ENCODE results near the gene VMP1. TPM values are rescaled to one million over a fixed set of nuclear protein-coding genes. Genes with fewer than 3 reads are reported as not detected.

Gene VMP1
- total and polyA plus RNA-seq, 2 of the 13 experiments (the other 11 are each of a cell fraction or from before 2014, with no cell fraction given), result 186 to 271 TPM

DNA sequence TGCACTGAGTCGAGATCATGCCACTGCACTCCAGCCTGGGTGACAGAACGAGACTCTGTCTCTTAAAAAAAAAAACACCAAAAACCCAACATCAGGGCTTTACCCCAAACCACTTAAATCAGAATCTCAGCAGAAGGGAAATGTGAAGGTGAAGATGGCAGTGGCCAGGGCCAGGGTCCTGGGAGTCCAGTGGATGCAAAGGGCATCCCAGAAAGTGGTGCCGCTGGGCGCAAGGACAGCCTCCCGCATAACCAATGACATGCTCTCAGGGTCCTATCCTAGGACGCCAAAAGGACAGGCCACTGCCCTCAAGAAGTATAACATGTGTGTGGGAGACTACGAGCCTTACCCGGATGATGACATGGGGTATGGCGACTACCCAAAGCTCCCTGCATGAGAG lies 177.4 kb downstream of the VMP1 start:
- H3K4me2 ChIP-seq (ENCODE audit: low read depth, low read length), result no peak overlapping the region
- no peaks in the 10 kb centered on the region for H3K27me3 ChIP-seq (ENCODE audit: control insufficient read depth in 1 of 2, insufficient read depth in 2 of 2, low read length in 2 of 2)
- no peaks in the 10 kb centered on the region for H4K20me1 ChIP-seq (ENCODE audit: insufficient read depth, low read length)
- over 99% methylated on average over 9 of the region's 9 CpGs for WGBS (ENCODE audit: low lambda C conversion rate)
- FAIRE-seq (no peak), DNase-seq (ENCODE audit: low spot score) (no peak), ATAC-seq (no peak)
- H2AFZ ChIP-seq (ENCODE audit: low read length), result no peak overlapping the region
- no peaks in the 10 kb centered on the region for H3K4me1 ChIP-seq (ENCODE audit: insufficient read depth, low read length)
- H3K27ac ChIP-seq (ENCODE audit: extremely low read length, insufficient read depth, low read length), result no peak overlapping the region
- H3K79me2 ChIP-seq (ENCODE audit: insufficient read depth, low read length), result peaks cover 4% of the 10 kb centered on the region
- peaks cover 16 to 43% of the 10 kb centered on the region in 2 experiments for H3K36me3 ChIP-seq (replicated peaks in 1 of 2; ENCODE audit: control insufficient read depth in 1 of 2, insufficient read depth in 2 of 2, low read length in 2 of 2)
- ChIA-PET POLR2A (no interaction called here), CTCF (ENCODE audit: low intra/inter-chr PET ratio, low total read pairs) (no interaction called here)
- no peak overlapping the region for H3K4me3 ChIP-seq (replicated peaks in 1 of 3; ENCODE audit: insufficient read depth in 1 of 3, low read depth in 2 of 3, low read length in 3 of 3)
- intact Hi-C loops (cut with micrococcal nuclease; ENCODE audit: unreplicated experiment), result no loop called here
- BruUV-seq (replicated peaks), result no TSS peak
- in situ Hi-C loops (cut with HindIII; ENCODE audit: extremely low pct_ligation_motif_present, low pct_unique_long_range_greater_than_20kb), result no loop called here
- no peak overlapping the region for H3K9ac ChIP-seq (ENCODE audit: insufficient read depth, low read depth, low read length)
- no peaks in the 10 kb centered on the region for H3K9me3 ChIP-seq (ENCODE audit: low read length)
- TF ChIP-seq, protein P1, sequence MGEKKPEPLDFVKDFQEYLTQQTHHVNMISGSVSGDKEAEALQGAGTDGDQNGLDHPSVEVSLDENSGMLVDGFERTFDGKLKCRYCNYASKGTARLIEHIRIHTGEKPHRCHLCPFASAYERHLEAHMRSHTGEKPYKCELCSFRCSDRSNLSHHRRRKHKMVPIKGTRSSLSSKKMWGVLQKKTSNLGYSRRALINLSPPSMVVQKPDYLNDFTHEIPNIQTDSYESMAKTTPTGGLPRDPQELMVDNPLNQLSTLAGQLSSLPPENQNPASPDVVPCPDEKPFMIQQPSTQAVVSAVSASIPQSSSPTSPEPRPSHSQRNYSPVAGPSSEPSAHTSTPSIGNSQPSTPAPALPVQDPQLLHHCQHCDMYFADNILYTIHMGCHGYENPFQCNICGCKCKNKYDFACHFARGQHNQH (CRISPR knock-in tag; IDR thresholded peaks at IDR 0.05), result no peak
- TF ChIP-seq, protein P2, sequence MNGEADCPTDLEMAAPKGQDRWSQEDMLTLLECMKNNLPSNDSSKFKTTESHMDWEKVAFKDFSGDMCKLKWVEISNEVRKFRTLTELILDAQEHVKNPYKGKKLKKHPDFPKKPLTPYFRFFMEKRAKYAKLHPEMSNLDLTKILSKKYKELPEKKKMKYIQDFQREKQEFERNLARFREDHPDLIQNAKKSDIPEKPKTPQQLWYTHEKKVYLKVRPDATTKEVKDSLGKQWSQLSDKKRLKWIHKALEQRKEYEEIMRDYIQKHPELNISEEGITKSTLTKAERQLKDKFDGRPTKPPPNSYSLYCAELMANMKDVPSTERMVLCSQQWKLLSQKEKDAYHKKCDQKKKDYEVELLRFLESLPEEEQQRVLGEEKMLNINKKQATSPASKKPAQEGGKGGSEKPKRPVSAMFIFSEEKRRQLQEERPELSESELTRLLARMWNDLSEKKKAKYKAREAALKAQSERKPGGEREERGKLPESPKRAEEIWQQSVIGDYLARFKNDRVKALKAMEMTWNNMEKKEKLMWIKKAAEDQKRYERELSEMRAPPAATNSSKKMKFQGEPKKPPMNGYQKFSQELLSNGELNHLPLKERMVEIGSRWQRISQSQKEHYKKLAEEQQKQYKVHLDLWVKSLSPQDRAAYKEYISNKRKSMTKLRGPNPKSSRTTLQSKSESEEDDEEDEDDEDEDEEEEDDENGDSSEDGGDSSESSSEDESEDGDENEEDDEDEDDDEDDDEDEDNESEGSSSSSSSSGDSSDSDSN (CRISPR knock-in tag; IDR thresholded peaks at IDR 0.05), result no peak
- TF ChIP-seq TCF12 (IDR thresholded peaks at IDR 0.05) (no peak), TCF12 (CRISPR knock-in tag; IDR thresholded peaks at IDR 0.05) (no peak), ZNF746 (CRISPR knock-in tag; IDR thresholded peaks at IDR 0.05) (no peak), GTF2F1 (IDR thresholded peaks at IDR 0.05; ENCODE audit: low read length) (no peak), MED1 (CRISPR knock-in tag; IDR thresholded peaks at IDR 0.05) (no peak), HNF4G (IDR thresholded peaks at IDR 0.05; ENCODE audit: borderline replicate concordance, low read depth, low read length) (no peak), HNF4G (CRISPR knock-in tag; IDR thresholded peaks at IDR 0.05; ENCODE audit: borderline replicate concordance, low read depth) (no peak), NCOA1 (CRISPR knock-in tag; IDR thresholded peaks at IDR 0.05) (no peak), ZBED4 (CRISPR knock-in tag; IDR thresholded peaks at IDR 0.05; ENCODE audit: borderline replicate concordance) (no peak), ZNF296 (CRISPR knock-in tag; conservative IDR thresholded peaks at IDR 0.05) (no peak), MXD1 (CRISPR knock-in tag; IDR thresholded peaks at IDR 0.05) (no peak), ZNF749 (CRISPR knock-in tag; IDR thresholded peaks at IDR 0.05; ENCODE audit: borderline replicate concordance) (no peak), ZNF670 (CRISPR knock-in tag; IDR thresholded peaks at IDR 0.05; ENCODE audit: borderline replicate concordance) (no peak)
- TF ChIP-seq, protein P3, sequence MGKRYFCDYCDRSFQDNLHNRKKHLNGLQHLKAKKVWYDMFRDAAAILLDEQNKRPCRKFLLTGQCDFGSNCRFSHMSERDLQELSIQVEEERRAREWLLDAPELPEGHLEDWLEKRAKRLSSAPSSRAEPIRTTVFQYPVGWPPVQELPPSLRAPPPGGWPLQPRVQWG (CRISPR knock-in tag; IDR thresholded peaks at IDR 0.05; ENCODE audit: borderline replicate concordance, low read depth), result no peak
- TF ChIP-seq, protein P4, sequence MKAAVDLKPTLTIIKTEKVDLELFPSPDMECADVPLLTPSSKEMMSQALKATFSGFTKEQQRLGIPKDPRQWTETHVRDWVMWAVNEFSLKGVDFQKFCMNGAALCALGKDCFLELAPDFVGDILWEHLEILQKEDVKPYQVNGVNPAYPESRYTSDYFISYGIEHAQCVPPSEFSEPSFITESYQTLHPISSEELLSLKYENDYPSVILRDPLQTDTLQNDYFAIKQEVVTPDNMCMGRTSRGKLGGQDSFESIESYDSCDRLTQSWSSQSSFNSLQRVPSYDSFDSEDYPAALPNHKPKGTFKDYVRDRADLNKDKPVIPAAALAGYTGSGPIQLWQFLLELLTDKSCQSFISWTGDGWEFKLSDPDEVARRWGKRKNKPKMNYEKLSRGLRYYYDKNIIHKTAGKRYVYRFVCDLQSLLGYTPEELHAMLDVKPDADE (CRISPR knock-in tag; IDR thresholded peaks at IDR 0.05), result no peak
